GM21737 (cell line): ENCODE results near the gene MINDY4.
A peak's percentile ranks its signal among the peaks of the same experiment; 100 is the strongest.
"Not testable (repeated sequence)": the region's sequence is repeated elsewhere in the genome, so short reads cannot be mapped to it uniquely, and the experiment has no call there.

Experiments
- ATAC-seq: cut with Tn5 transposase; IDR thresholded peaks from one replicate; pipeline ENCODE4 v1.9.1; 2021; ENCODE audit warnings: mild to moderate bottlenecking, moderate library complexity; ENCODE audit not compliant: unreplicated experiment

Gene MINDY4

DNA sequence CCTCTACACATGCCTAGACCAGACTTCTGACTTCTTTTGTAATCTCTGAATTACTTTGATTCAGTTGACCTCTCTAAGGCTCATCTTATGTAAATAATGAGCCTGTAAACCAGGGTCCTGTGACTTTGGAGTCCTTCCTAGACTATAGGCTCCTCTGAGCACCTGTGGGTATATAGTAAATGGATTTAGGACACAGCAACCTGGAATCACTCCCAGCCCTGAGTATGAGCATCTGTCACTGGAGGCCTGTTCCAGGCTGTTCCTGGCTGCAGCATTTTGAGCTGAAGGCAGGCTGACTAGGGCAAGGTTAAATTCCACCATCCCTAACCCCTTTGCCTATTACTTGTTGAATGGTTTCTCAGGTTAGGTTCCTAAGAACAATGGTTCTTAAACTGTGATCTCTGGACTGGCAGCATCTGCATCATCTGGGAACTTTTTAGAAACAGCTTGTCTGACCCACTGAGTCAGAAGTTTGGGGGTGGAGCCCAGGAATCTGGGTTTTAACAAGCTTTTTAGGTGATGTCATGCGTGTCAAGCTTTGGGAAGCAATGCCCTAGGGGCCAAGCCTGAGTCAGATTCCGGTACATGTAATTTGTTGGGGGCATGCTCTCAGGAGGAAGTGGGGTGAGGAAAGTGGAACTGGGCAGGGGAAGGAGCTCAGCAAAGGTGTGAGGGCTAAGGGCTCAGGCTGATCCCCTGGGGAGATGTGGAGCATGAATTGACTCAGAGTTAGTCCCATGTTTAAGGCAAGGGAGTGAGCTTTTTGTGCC, 28.2 kb downstream of the MINDY4 start:
- ATAC-seq: peak; percentile 73

GRCh38 chr7:30799976-30800661, 28.9 kb downstream of the MINDY4 start:
- no peak for ATAC-seq

GRCh38 chr7:30800785-30801252, 29.6 kb downstream of the MINDY4 start:
- peak; percentile 24 for ATAC-seq

DNA sequence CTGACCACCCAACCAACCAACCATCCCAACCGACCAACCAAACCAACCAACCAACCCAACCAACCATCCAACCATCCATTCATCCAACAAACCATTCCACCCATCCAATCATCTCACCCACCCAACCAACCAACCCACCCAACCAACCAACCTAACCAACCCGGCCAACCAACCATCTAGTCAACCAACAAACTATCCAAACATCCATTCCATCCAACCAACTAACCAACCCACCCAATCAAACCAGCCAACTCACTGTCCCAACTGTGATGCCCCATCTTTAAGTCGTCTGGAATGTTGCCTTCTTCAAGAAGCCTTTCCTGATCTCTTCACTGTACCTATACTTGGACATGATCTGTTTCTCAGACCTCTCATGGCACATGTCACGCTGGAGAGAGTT, 31.6 kb downstream of the MINDY4 start:
- ATAC-seq: no peak

- no peak for ATAC-seq
Observed at GRCh38 chr7:30804078-30804661, 33.0 kb downstream of the MINDY4 start.

- ATAC-seq: no peak
Observed at GRCh38 chr7:30805081-30805691, 34.0 kb downstream of the MINDY4 start.

GRCh38 chr7:30805931-30806330, 34.7 kb downstream of the MINDY4 start:
- ATAC-seq: no peak

DNA sequence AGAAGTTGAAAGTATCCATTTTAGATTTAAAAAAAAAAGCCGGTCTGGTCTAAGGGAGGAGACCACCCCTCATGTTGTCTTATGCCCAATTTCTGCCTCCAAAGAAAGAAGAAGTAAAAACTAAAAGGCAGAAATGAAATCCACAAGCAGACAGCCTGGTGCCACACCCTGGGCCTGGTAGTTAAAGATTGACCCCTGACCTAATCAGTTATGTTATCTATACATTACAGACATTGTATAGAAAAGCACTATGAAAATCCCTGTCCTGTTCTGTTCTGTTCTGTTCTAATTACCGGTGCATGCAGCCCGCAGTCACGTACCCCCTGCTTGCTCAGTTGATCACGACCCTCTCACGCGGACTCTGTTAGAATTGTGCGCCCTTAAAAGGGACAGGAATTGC, 36.3 kb downstream of the MINDY4 start:
- not testable (repeated sequence) for ATAC-seq

DNA sequence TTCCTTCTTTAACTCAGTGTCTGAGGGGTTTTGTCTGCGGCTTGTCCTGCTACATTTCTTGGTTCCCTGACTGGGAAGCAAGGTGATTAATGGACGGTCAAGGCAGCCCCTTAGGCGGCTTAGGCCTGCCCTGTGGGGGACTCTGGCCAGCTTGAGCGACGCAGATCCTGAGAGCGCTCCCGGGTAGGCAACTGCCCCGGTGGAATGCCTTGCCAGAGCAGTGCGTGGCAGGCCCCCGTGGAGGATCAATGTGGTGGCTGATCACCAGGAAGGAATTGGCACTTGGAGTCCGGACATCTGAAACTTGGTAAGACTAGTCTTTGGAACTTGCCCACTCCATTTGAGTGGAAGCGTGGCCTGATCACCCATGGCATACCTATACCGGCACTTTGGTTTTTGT, 36.7 kb downstream of the MINDY4 start:
- ATAC-seq: not testable (repeated sequence)

- no peak for ATAC-seq
Observed at GRCh38 chr7:30810986-30811385, 39.8 kb downstream of the MINDY4 start.

GRCh38 chr7:30812676-30813075, 41.5 kb downstream of the MINDY4 start:
- no peak for ATAC-seq

DNA sequence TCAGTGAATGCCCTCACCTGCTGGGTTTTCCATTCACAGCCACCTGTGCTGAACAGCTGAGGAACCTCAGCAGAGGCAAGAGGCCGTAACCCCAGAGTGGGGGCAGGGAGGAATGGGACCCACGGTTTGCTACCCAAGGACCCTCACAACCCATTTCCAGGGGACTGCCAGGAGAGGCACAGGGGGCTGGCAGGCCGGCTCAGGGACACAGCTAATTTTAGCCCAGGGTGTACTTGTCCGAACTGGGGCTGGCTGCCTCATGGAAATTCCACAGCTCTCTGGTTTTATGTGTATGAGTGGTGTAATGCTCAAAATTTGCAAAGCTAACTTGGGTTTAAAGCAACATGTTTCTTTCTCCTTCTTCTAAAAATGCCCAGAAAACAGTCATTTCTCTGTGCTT, 42.2 kb downstream of the MINDY4 start:
- no peak for ATAC-seq

- no peak for ATAC-seq
Observed at GRCh38 chr7:30814700-30815387, 43.6 kb downstream of the MINDY4 start.

DNA sequence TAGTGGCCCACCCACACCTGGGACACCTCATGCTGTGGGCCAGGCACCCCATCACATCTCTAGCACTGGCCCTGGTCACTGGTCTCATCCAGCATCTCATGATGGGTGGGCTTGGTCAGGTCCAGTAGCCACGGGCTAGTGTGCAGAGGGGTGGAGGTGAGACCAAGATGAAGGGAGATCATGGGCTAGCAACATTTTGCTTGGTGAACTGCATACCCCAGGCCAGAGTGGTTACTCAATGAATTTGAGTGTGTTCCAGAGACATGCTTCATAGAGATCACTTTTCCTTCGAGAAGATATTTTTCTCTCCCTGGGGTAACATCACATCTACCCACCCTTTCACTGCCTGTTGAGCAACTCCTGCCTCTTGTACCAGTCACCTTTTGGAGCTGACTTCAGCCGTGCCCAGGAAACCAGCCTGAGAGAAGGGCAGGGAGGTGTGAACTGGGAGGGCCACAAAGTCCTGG, 44.2 kb downstream of the MINDY4 start:
- no peak for ATAC-seq

GRCh38 chr7:30815951-30816644, 44.9 kb downstream of the MINDY4 start:
- ATAC-seq: no peak

GRCh38 chr7:30816645-30817370, 45.6 kb downstream of the MINDY4 start:
- ATAC-seq: no peak

- ATAC-seq: no peak
Observed at GRCh38 chr7:30817371-30817767, 46.2 kb downstream of the MINDY4 start.

- ATAC-seq: no peak
Observed at GRCh38 chr7:30824821-30825720, 53.9 kb downstream of the MINDY4 start.

DNA sequence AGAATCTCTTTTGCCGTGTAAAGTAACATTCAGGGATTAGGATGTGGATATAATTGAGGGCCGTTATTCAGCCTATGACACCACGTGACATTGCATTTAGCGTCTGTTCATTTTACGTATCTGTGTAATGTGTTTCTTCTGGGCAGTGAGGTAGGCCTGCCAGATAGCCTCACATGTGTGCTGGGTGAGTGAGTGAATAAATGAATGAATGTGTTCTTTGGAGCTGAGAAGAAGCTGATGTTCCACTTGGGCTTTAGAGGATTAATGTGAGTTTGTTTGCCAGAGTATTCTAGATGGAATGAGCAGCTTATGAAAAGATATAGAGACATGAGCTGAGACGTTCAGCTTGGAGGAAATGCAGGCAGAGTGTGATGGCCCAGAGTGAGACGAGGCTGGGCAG, 55.0 kb downstream of the MINDY4 start:
- ATAC-seq: no peak
